ENCODE data around the gene VEZT.

VEZT gene

DNA sequence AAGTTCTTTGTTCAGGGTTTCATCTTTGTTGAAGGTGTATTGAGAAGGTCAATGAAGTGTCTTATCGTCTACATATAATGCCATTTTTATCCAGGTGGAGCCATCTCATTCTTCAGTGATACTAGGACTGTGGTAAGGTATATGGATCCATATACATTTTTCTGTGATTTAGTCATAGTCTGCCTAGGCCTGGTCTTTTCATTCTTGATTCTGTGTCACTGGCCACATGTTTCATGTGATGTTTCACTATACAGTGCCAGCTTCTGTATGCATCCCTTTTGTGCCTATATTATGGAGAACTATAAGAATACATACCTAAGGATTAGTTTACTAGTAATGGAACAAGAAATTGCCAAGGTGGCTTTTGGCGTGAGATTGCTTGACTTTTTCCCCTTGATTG is 40.5 kb downstream of the VEZT start:
- DNase-seq (ENCODE audit: extremely low spot score): no peak
- TF ChIP-seq SP1 (IDR thresholded peaks at IDR 0.05) (no peak), ARNT (IDR thresholded peaks at IDR 0.05) (no peak), TARDBP (IDR thresholded peaks at IDR 0.05) (no peak), BHLHE40 (IDR thresholded peaks at IDR 0.05; ENCODE audit: borderline replicate concordance) (no peak), CTBP1 (IDR thresholded peaks at IDR 0.05; ENCODE audit: borderline replicate concordance) (no peak), FOXM1 (IDR thresholded peaks at IDR 0.05; ENCODE audit: borderline replicate concordance) (no peak), HDGF (IDR thresholded peaks at IDR 0.05; ENCODE audit: borderline replicate concordance) (no peak), ELF4 (IDR thresholded peaks at IDR 0.05) (no peak), NFRKB (IDR thresholded peaks at IDR 0.05) (no peak), FOXK2 (IDR thresholded peaks at IDR 0.05) (no peak), SUZ12 (IDR thresholded peaks at IDR 0.05) (no peak), PKNOX1 (IDR thresholded peaks at IDR 0.05) (no peak), L3MBTL2 (conservative IDR thresholded peaks at IDR 0.05) (no peak), FOXA1 (IDR thresholded peaks at IDR 0.05) (no peak), ZNF384 (IDR thresholded peaks at IDR 0.05) (no peak), LEF1 (IDR thresholded peaks at IDR 0.05; ENCODE audit: borderline replicate concordance) (no peak)
- POLR2A ChIA-PET: no interaction called here
- CTCF ChIA-PET: no interaction called here

DNA sequence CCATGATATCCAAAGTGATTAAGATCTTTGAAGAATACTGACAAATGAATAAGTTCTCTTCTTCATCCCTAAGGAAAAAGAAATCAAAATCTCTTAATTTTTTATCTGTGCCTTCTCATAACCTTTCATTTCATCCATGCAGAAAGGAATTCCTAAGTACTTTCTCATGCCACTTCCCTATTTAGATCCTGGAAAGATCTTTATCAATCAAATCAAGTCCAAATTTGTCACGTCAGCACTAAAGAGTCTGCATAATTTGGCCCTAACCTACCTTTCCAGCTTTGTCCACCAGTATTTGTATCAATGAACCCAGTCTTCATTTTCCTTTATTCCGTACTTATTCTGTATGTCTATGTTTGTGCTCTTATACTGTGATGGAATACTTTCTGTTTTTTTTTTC is 41.2 kb downstream of the VEZT start:
- ChIA-PET CTCF (no interaction called here), POLR2A (no interaction called here)
- no peak for TF ChIP-seq SUZ12 (IDR thresholded peaks at IDR 0.05)
- TF ChIP-seq ELF4 (IDR thresholded peaks at IDR 0.05): no peak
- TF ChIP-seq ARNT (IDR thresholded peaks at IDR 0.05): no peak
- no peak for TF ChIP-seq PKNOX1 (IDR thresholded peaks at IDR 0.05)
- no peak for TF ChIP-seq ZNF384 (IDR thresholded peaks at IDR 0.05)
- no peak for DNase-seq (ENCODE audit: extremely low spot score)

DNA sequence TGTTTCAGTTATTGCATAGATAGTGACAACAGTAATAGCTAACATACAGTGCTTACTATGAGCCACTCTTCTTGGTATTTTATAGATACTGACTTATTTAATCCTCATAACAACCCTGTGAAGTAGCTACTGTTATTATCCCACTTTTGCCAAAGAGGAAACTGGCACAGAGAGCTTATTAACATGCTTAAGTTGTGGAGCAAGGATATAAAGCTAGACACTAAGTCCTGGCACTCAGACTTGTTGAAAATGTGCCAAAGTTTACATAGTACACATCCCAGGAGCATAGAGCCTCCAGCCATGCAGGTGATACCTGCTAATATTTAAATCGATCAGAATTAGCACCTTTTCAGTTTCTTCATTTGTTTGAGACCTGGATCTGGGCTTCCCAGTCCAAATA is 41.8 kb downstream of the VEZT start:
- no peak for DNase-seq (ENCODE audit: extremely low spot score)
- ChIA-PET CTCF (interaction anchor here (0.6 kb wide), 1 partner anchor 110 kb away, joined by 4 read pairs; no protein-coding TSS in a partner anchor), POLR2A (no interaction called here)
- TF ChIP-seq LEF1 (IDR thresholded peaks at IDR 0.05; ENCODE audit: borderline replicate concordance) (no peak), FOXM1 (IDR thresholded peaks at IDR 0.05; ENCODE audit: borderline replicate concordance) (no peak)

- ChIA-PET CTCF (no interaction called here), POLR2A (no interaction called here)
- no peak for DNase-seq (ENCODE audit: extremely low spot score)
- TF ChIP-seq PKNOX1 (IDR thresholded peaks at IDR 0.05) (no peak), TARDBP (IDR thresholded peaks at IDR 0.05) (no peak), HDGF (IDR thresholded peaks at IDR 0.05; ENCODE audit: borderline replicate concordance) (no peak), FOXA1 (IDR thresholded peaks at IDR 0.05) (no peak), FOXK2 (IDR thresholded peaks at IDR 0.05) (no peak), ARNT (IDR thresholded peaks at IDR 0.05) (no peak), NFRKB (IDR thresholded peaks at IDR 0.05) (no peak), L3MBTL2 (conservative IDR thresholded peaks at IDR 0.05) (no peak), LEF1 (IDR thresholded peaks at IDR 0.05; ENCODE audit: borderline replicate concordance) (no peak), FOXM1 (IDR thresholded peaks at IDR 0.05; ENCODE audit: borderline replicate concordance) (no peak), CTBP1 (IDR thresholded peaks at IDR 0.05; ENCODE audit: borderline replicate concordance) (no peak), SUZ12 (IDR thresholded peaks at IDR 0.05) (no peak)
Measured at GRCh38 chr12:95261109-95261508, 43.5 kb downstream of the VEZT start.

DNA sequence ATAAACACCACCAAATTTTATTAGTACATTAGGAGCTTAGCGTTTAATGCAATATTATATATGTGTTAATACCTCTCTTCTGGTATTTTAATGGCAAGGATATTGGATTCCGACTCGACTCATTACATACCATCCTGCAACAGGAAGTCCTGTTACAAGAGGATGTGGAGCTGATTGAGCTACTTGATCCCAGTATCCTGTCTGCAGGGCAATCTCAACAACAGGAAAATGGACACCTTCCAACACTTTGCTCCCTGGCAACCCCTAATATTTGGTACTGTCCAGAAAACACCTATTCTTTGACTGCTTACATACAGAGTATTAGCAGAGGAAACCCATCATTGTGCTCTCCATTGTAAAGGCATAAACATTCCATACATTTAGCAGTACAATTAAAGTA is 45.2 kb downstream of the VEZT start:
- ChIA-PET POLR2A (no interaction called here), CTCF (no interaction called here)
- no peak for DNase-seq (ENCODE audit: extremely low spot score)
- TF ChIP-seq L3MBTL2 (conservative IDR thresholded peaks at IDR 0.05) (no peak), SP1 (IDR thresholded peaks at IDR 0.05) (no peak), ZNF384 (IDR thresholded peaks at IDR 0.05) (no peak), CTBP1 (IDR thresholded peaks at IDR 0.05; ENCODE audit: borderline replicate concordance) (no peak), ARNT (IDR thresholded peaks at IDR 0.05) (no peak), PKNOX1 (IDR thresholded peaks at IDR 0.05) (no peak), ELF4 (IDR thresholded peaks at IDR 0.05) (no peak), NFRKB (IDR thresholded peaks at IDR 0.05) (no peak), HDGF (IDR thresholded peaks at IDR 0.05; ENCODE audit: borderline replicate concordance) (no peak), FOXA1 (IDR thresholded peaks at IDR 0.05) (no peak), FOXM1 (IDR thresholded peaks at IDR 0.05; ENCODE audit: borderline replicate concordance) (no peak), FOXK2 (IDR thresholded peaks at IDR 0.05) (no peak), TARDBP (IDR thresholded peaks at IDR 0.05) (no peak), BHLHE40 (IDR thresholded peaks at IDR 0.05; ENCODE audit: borderline replicate concordance) (no peak), LEF1 (IDR thresholded peaks at IDR 0.05; ENCODE audit: borderline replicate concordance) (no peak), SUZ12 (IDR thresholded peaks at IDR 0.05) (no peak)

DNA sequence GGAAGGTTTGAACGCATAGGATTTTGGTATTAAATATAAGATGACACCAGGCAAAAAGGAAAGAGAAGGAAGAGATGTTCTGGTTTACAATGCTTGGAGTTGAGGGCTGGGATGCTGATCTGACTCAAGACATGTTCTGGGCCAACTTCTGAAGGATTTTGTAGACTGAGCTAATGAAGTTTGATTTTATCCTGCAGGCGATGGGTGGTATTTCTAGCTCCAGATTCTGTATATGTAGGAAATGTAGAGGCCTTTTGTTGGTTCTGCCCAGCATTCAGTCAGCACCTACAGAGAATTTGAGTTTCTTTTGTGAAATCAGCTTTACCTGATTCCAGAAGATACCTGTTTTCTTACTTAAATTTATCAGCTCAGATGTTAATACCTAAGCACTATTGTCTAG is 48.2 kb downstream of the VEZT start:
- TF ChIP-seq ARNT (IDR thresholded peaks at IDR 0.05) (no peak), HDGF (IDR thresholded peaks at IDR 0.05; ENCODE audit: borderline replicate concordance) (no peak), FOXA1 (IDR thresholded peaks at IDR 0.05) (no peak)
- DNase-seq (ENCODE audit: extremely low spot score): no peak
- ChIA-PET CTCF (interaction anchor here (0.6 kb wide), 1 partner anchor 97 kb away, joined by 3 read pairs; no protein-coding TSS in a partner anchor), POLR2A (interaction anchor here (1.2 to 1.3 kb wide), 2 partner anchors 148 to 208 kb away, joined by 3 read pairs; partner anchors contain the start of gene METAP2)
